Hepatocyte (in vitro differentiated cells): ENCODE data around the gene GLIPR2. TPM values are rescaled to one million over a fixed set of nuclear protein-coding genes. Genes with fewer than 3 reads are reported as not detected.

ENCODE experiments used
- DNase-seq: peaks from one replicate; pipeline ENCODE4 v3.0.0-alpha.2; 2016; ENCODE audit warnings: low spot score
- H2AFZ ChIP-seq: fragments of 200-600 bp; sonication (generic); 2 replicates; pipeline ENCODE4 v1.6.0; 2016; ENCODE audit warnings: antibody characterized with exemption, mild to moderate bottlenecking
- H3K27ac ChIP-seq: fragments of 200-600 bp; sonication (generic); 2 replicates; pipeline ENCODE4 v1.5.1; 2016; ENCODE audit warnings: mild to moderate bottlenecking
- H3K27me3 ChIP-seq: fragments of 200-600 bp; sonication (generic); 2 replicates; pipeline ENCODE4 v1.6.1; 2016
- H3K36me3 ChIP-seq: fragments of 200-600 bp; sonication (generic); replicated peaks from 2 replicates; pipeline ENCODE4 v1.5.1; 2016; ENCODE audit warnings: low read depth; ENCODE audit not compliant: insufficient read depth
- H3K4me1 ChIP-seq: fragments of 200-600 bp; sonication (generic); 2 replicates; pipeline ENCODE4 v1.5.1; 2016; ENCODE audit warnings: mild to moderate bottlenecking, moderate library complexity; ENCODE audit not compliant: insufficient read depth
- H3K4me2 ChIP-seq: fragments of 200-600 bp; sonication (generic); 2 replicates; pipeline ENCODE4 v1.6.0; 2016
- H3K4me3 ChIP-seq: fragments of 200-600 bp; sonication (generic); 2 replicates; pipeline ENCODE4 v1.5.1; 2016; ENCODE audit warnings: mild to moderate bottlenecking
- H3K79me2 ChIP-seq: fragments of 200-600 bp; sonication (generic); 2 replicates; pipeline ENCODE4 v1.6.0; 2017; ENCODE audit warnings: mild to moderate bottlenecking
- H3K9me2 ChIP-seq: fragments of 200-600 bp; sonication (generic); replicated peaks from 2 replicates; pipeline ENCODE4 v1.6.0; 2017; ENCODE audit warnings: mild to moderate bottlenecking; ENCODE audit not compliant: insufficient read depth
- H3K9me3 ChIP-seq: fragments of 200-600 bp; sonication (generic); 2 replicates; pipeline ENCODE4 v1.5.1; 2016; ENCODE audit warnings: low read depth, mild to moderate bottlenecking
- H4K20me1 ChIP-seq: fragments of 200-600 bp; sonication (generic); 2 replicates; pipeline ENCODE4 v1.6.0; 2016; ENCODE audit warnings: mild to moderate bottlenecking; ENCODE audit not compliant: insufficient read depth, poor library complexity, severe bottlenecking
- EZH2 ChIP-seq: fragments of 200-600 bp; sonication (generic); IDR thresholded peaks from 2 replicates; pipeline ENCODE4 v1.6.1; 2016; ENCODE audit warnings: antibody characterized with exemption, mild to moderate bottlenecking, borderline replicate concordance
- EZH2phosphoT487 ChIP-seq: fragments of 200-600 bp; sonication (generic); IDR thresholded peaks from one replicate; pipeline ENCODE4 v1.6.1; 2018; ENCODE audit warnings: antibody characterized with exemption, mild to moderate bottlenecking, low read depth, moderate library complexity; ENCODE audit not compliant: unreplicated experiment, severe bottlenecking
- WGBS: methylation state at CpG from one replicate; pipeline ENCODE4 v1.1.6; 2016; ENCODE audit warnings: low lambda C conversion rate; ENCODE audit errors: missing lambda C conversion rate; 5-methylcytosine and 5-hydroxymethylcytosine counted together
- polyA plus RNA-seq: library from polyadenylated mRNA; unstranded; fragments of >200 nt; fragmentation: Nextera tagmentation; extraction: Ambion mirVana; gene quantifications from 2 replicates; pipeline ENCODE4 v1.2.1, GENCODE V29; 2016
- total RNA-seq: library from RNA; depleted of rRNA; stranded (reverse); fragments of >200 nt; gene quantifications from 2 replicates; pipeline ENCODE4 v1.2.3, GENCODE V29; 2014
- TF ChIP-seq, protein P1 (sequence below): fragments of 200-600 bp; sonication (generic); IDR thresholded peaks from 2 replicates; pipeline ENCODE4 v1.5.1; 2016; ENCODE audit warnings: antibody characterized with exemption, mild to moderate bottlenecking; ENCODE audit not compliant: poor library complexity

Gene GLIPR2
- total and polyA plus RNA-seq, 2 experiments from 2014 or later: 12.6 to 14.1 TPM

DNA sequence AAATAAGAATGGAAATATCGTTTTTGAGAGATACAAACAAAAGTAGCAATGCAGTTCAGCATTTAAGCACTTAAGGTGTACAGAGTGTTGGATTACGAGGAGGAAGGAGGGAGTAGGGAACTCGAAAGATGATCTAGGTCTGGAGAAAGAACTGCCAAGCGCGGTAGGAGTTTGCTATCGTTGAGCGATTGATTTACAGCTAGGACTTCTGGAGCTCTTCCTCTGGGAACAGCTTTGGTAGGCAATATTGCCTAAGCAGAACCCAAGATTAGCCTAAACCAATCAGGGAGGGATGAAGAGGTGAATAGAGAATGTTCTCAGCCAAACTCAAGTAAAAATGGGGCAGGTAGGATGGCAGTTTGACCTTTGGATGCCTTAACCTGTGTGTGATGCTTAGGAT is 55.2 kb downstream of the GLIPR2 start:
- H2AFZ ChIP-seq: peak overlapping the region; percentile 22
- peak overlapping the region; percentile 86 for H3K27ac ChIP-seq
- WGBS: 1% methylated on average over 7 of the region's 7 CpGs
- peaks cover 57% of the 10 kb centered on the region for H3K79me2 ChIP-seq
- H4K20me1 ChIP-seq: peaks cover 51% of the 10 kb centered on the region
- H3K4me1 ChIP-seq: peaks cover 31% of the 10 kb centered on the region
- TF ChIP-seq, protein P1, sequence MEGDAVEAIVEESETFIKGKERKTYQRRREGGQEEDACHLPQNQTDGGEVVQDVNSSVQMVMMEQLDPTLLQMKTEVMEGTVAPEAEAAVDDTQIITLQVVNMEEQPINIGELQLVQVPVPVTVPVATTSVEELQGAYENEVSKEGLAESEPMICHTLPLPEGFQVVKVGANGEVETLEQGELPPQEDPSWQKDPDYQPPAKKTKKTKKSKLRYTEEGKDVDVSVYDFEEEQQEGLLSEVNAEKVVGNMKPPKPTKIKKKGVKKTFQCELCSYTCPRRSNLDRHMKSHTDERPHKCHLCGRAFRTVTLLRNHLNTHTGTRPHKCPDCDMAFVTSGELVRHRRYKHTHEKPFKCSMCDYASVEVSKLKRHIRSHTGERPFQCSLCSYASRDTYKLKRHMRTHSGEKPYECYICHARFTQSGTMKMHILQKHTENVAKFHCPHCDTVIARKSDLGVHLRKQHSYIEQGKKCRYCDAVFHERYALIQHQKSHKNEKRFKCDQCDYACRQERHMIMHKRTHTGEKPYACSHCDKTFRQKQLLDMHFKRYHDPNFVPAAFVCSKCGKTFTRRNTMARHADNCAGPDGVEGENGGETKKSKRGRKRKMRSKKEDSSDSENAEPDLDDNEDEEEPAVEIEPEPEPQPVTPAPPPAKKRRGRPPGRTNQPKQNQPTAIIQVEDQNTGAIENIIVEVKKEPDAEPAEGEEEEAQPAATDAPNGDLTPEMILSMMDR: no peak
- no peaks in the 10 kb centered on the region for H3K9me3 ChIP-seq
- H3K9me2 ChIP-seq: no peaks in the 10 kb centered on the region
- H3K36me3 ChIP-seq: no peaks in the 10 kb centered on the region
- peak overlapping the region; percentile 53 for H3K4me3 ChIP-seq
- H3K27me3 ChIP-seq: no peaks in the 10 kb centered on the region
- DNase-seq: no peak
- peak overlapping the region; percentile 95 for H3K4me2 ChIP-seq

DNA sequence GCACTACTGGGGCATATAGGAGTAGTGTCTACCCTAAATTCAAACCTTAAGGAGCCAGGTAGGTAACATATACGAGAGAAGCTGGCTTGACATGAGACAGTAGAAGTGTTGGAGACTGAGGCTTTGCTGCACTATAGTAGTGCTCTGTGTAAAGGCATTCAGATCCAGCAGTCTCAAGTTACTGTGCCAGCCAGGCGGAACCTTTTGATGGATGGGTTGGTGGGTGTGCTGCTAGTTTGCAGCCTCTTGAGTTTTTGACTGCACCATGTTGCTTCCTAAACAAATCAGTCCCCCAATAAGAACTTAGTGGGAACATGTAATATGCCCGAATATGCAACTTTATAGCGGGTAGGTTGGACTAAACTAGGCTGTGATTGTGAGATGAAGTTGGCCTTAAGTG is 55.7 kb downstream of the GLIPR2 start:
- Histone ChIP-seq H3K79me2 (peaks cover 62% of the 10 kb centered on the region), H3K9me3 (no peaks in the 10 kb centered on the region), H3K4me3 (peak overlapping the region; percentile 53), H3K27me3 (no peaks in the 10 kb centered on the region), H3K36me3 (no peaks in the 10 kb centered on the region), H3K4me2 (peak overlapping the region; percentile 95), H3K9me2 (no peaks in the 10 kb centered on the region), H4K20me1 (peaks cover 56% of the 10 kb centered on the region), H2AFZ (no peak overlapping the region), H3K4me1 (peaks cover 31% of the 10 kb centered on the region), H3K27ac (peak overlapping the region; percentile 86)
- no peak for DNase-seq
- 65% methylated on average over 4 of the region's 4 CpGs for WGBS
- TF ChIP-seq EZH2: no peak
- TF ChIP-seq, protein P1: no peak
- no peak for TF ChIP-seq EZH2phosphoT487

DNA sequence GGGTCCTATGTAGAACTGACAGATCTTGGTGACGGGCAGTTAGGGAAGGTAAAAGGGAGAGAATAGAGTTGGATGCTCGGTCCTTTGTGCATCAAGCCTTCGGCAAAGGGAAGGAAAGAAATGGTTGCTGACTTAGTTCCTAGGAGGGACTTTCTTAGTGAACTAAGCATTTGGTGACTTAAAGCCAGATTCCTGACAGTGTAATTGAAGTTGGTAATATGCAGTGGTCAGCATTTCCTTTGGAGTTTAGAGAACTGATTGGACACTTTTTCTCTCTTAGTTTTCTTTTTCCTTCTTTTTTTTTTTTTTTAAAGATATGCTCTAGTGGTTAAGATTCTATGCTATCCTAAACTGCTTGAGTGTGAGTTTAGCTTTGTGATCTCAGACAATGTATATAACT is 56.5 kb downstream of the GLIPR2 start:
- H3K79me2 ChIP-seq: peaks cover 71% of the 10 kb centered on the region
- H3K9me3 ChIP-seq: no peaks in the 10 kb centered on the region
- H3K4me2 ChIP-seq: peak overlapping the region; percentile 95
- no peak for DNase-seq
- H3K4me1 ChIP-seq: peaks cover 31% of the 10 kb centered on the region
- no peaks in the 10 kb centered on the region for H3K9me2 ChIP-seq
- TF ChIP-seq EZH2 (no peak), EZH2phosphoT487 (no peak)
- TF ChIP-seq, protein P1: no peak
- peaks cover 63% of the 10 kb centered on the region for H4K20me1 ChIP-seq
- no peak overlapping the region for H2AFZ ChIP-seq
- no peak overlapping the region for H3K4me3 ChIP-seq
- no peaks in the 10 kb centered on the region for H3K27me3 ChIP-seq
- H3K27ac ChIP-seq: no peak overlapping the region
- WGBS: 85% methylated on average over 3 of the region's 3 CpGs
- no peaks in the 10 kb centered on the region for H3K36me3 ChIP-seq
